ENCODE data around the gene NKIRAS1. TPM values are rescaled to one million over a fixed set of nuclear protein-coding genes. Genes with fewer than 3 reads are reported as not detected.

The NKIRAS1 gene
- total and polyA plus RNA-seq, 2 of the 8 experiments (the other 6 are each of a cell fraction or from before 2014, with no cell fraction given) = 3.4 to 7.0 TPM

DNA sequence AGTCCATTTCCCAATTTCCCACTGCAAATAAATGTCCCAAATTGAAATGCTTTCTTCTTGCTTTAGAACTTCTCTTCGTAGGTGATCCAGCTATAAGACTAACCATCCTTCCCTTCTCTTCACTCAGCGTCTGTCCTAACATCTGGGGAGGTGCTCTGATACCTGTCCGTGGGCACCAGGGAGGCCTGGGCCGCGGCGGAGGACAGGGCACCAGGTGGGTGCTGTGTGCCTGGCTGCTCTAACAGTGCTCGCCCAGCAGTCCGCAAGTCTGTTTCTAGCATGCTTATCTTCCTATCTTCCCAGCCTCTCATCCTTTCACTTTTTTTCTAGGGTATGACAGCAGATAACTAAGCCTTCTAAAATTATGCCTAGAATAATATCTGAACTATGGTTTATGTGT, 37.3 kb downstream of the NKIRAS1 start:
- Histone ChIP-seq H3K4ac (replicated peaks; ENCODE audit: insufficient read length, low read depth, low read length) (no peak overlapping the region), H3K79me2 (ENCODE audit: control insufficient read depth in 1 of 2, insufficient read depth in 2 of 2, low read length in 2 of 2) (peaks cover 3 to 68% of the 10 kb centered on the region in 2 experiments), H3K4me2 (ENCODE audit: insufficient read depth in 1 of 2, low read depth in 2 of 2, low read length in 2 of 2) (no peak overlapping the region), H4K5ac (ENCODE audit: insufficient read length, low read depth, low read length) (no peak overlapping the region), H3K23me2 (ENCODE audit: low read depth, low read length) (no peaks in the 10 kb centered on the region), H3K36me3 (ENCODE audit: control insufficient read depth in 2 of 4, insufficient read depth in 4 of 4, low read length in 3 of 4) (peaks cover 0 to 28% (median 10%) of the 10 kb centered on the region in 4 experiments; a peak in 7 of 8 replicates), H3K23ac (ENCODE audit: insufficient read length) (no peak overlapping the region), H2BK120ac (replicated peaks; ENCODE audit: low read depth, low read length) (no peak overlapping the region), H2BK15ac (ENCODE audit: low read length) (no peak overlapping the region), H2AK5ac (ENCODE audit: low read depth, low read length) (no peak overlapping the region), H3K4me3 (ENCODE audit: extremely low read depth in 1 of 4, insufficient read depth in 2 of 4, low read depth in 3 of 4, low read length in 4 of 4) (no peak overlapping the region), H3K9ac (replicated peaks in 1 of 4; ENCODE audit: extremely low read depth in 1 of 4, low read depth in 3 of 4, low read length in 3 of 4) (no peak overlapping the region), H3K27me3 (replicated peaks in 1 of 4; ENCODE audit: control insufficient read depth in 3 of 4, extremely low read depth in 1 of 4, insufficient read depth in 3 of 4, low read length in 3 of 4) (no peaks in the 10 kb centered on the region), H3K18ac (ENCODE audit: extremely low read depth, low read length) (no peak overlapping the region), H3K79me1 (ENCODE audit: low read depth, low read length) (peaks cover 2% of the 10 kb centered on the region), H2BK12ac (ENCODE audit: low read depth, low read length) (no peak overlapping the region), H3K9me3 (ENCODE audit: insufficient read depth in 2 of 2, low read depth in 1 of 2, low read length in 1 of 2) (peaks cover 9 to 17% of the 10 kb centered on the region in 2 experiments; a peak in 3 of 4 replicates), H2BK5ac (ENCODE audit: low read depth, low read length) (no peak overlapping the region), H3K14ac (ENCODE audit: insufficient read length) (no peak overlapping the region), H3K27ac (ENCODE audit: low read depth, low read length) (no peak overlapping the region), H4K20me1 (replicated peaks in 1 of 2; ENCODE audit: control insufficient read depth in 1 of 2, insufficient read depth in 2 of 2, low read length in 2 of 2) (peaks cover 0 to 6% of the 10 kb centered on the region in 2 experiments), H4K91ac (replicated peaks; ENCODE audit: insufficient read length, low read length) (no peak overlapping the region), H3K56ac (replicated peaks; ENCODE audit: insufficient read length, low read depth, low read length) (no peak overlapping the region), H4K8ac (ENCODE audit: extremely low read depth, insufficient read depth, low read length) (no peak overlapping the region), H3K4me1 (replicated peaks in 1 of 4; ENCODE audit: control insufficient read depth in 3 of 4, insufficient read depth in 4 of 4, low read length in 3 of 4) (no peaks in the 10 kb centered on the region; a peak in 1 of 7 replicates), H2BK20ac (ENCODE audit: low read length) (no peak overlapping the region), H2AFZ (ENCODE audit: low read length) (no peak overlapping the region)
- ChIA-PET CTCF (ENCODE audit: partially characterized antibody) (interaction anchor here (1.0 to 5.5 kb wide), 2 partner anchors 9 to 46 kb away, joined by 3 to 34 read pairs; no protein-coding TSS in a partner anchor), POLR2A (ENCODE audit: partially characterized antibody) (interaction anchor here (2.1 kb wide), 1 partner anchor 13 kb away, joined by 5 read pairs; no protein-coding TSS in a partner anchor)
- DNase-seq (ENCODE audit: low read depth in 1 of 2, low spot score in 2 of 2) (no peak), FAIRE-seq (no peak)
- TF ChIP-seq SAP30 (IDR thresholded peaks at IDR 0.05; ENCODE audit: insufficient read depth, insufficient replicate concordance, low read length) (no peak), CHD1 (IDR thresholded peaks at IDR 0.05; ENCODE audit: low read depth, low read length) (no peak), TEAD4 (IDR thresholded peaks at IDR 0.05; ENCODE audit: low read depth, low read length) (no peak), TAF7 (optimal IDR thresholded peaks at IDR 0.05; ENCODE audit: borderline replicate concordance, low read depth, low read length) (no peak), CBX5 (IDR thresholded peaks at IDR 0.05; ENCODE audit: low read depth, low read length) (no peak), RNF2 (IDR thresholded peaks at IDR 0.05; ENCODE audit: borderline replicate concordance, low read depth, low read length, missing control alignments, poor library complexity, severe bottlenecking) (no peak), SIN3A (conservative IDR thresholded peaks at IDR 0.05 in 1 of 2, IDR thresholded peaks at IDR 0.05 in 1 of 2; ENCODE audit: low read depth in 1 of 2, low read length in 2 of 2) (no peak), BCL11A (IDR thresholded peaks at IDR 0.05; ENCODE audit: low read depth in 2 of 2, low read length in 2 of 2) (no peak), YY1 (IDR thresholded peaks at IDR 0.05; ENCODE audit: low read depth, low read length) (no peak)
- WGBS, 2 experiments (ENCODE audit: extremely low coverage in 1 of 2, insufficient coverage in 1 of 2, insufficient read length in 1 of 2, insufficient replicate concordance in 2 of 2, low coverage in 1 of 2, low lambda C conversion rate in 2 of 2, missing lambda C conversion rate in 1 of 2) = 97% methylated on average over 8 of the region's 8 CpGs; no CpG with 5 or more reads in 1 of the 2 experiments

Measured in H1 (cell line).